ENCODE data around the gene KRT71. TPM values are rescaled to one million over a fixed set of nuclear protein-coding genes. Genes with fewer than 3 reads are reported as not detected.

The KRT71 gene
- total RNA-seq, 1 donor from 2014 or later = not detected

DNA sequence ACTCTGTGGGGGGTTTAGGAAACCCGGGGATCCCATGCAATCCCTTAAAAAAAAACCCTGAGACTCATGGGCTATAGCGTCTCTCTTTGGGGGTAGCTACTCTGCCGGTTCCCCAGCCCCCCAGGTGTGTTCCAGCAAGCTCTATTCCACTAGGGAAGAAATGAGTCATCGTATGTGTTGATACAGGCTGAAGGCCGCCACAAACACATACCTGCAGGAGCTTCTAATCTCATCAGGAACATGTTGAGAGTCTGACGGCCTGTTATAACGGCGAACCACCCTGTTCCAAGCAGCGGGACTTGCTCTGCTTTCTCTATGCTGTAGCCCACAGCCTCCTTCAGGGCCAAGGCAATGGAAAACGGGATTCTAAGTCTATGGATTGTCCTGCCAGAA lies 31.8 kb downstream of the KRT71 start:
- intact Hi-C loops (cut with micrococcal nuclease) = no loop called here

DNA sequence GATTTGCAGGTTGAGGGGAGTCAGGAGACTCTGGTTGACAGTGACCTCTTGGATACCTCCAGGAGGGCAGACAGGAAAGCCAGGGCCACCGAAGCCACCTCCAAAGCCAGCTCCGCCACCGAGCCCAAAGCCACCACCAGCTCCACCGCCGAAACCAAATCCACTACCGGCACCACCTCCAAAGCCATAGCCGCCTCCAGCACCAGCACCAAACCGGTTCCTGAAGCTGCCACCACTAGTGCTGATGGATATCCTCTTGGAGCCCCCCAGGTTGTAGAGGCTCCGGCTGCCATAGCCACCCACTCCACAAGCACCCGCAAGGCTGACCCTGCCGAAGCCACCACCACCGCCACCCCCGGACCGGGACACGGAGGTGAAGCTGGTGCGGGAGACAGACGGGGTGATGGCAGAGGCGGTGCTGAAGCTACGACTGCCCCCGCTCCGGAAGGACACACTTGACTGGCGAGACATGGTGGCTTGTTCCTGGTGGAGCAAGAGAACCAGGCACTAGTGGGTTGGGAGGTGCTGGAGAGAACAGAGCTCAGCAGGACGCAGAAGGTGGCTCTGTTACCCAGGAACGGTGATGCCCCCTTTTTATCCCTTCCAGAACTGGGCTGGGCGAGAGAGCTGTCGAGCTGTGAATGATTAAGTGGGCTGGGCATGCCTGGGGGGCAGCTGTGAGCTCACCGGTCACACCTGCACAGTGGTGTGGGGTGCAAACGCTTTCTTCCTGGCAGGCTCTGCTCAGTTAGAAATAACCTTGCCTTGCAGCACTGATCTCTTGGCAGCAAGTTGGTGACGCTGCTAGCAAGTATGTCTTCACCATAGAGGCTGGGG lies 32.9 kb downstream of the KRT71 start, which contains the start of gene KRT5:
Gene KRT5 (minus strand): TSS at position 569 of the 837 bp plus-strand sequence. CDS start 98 bp downstream, at position 471.
- Mint-ChIP-seq H3K4me1 (ENCODE audit: low read depth) (no peaks in the 10 kb centered on the region), H3K9me3 (no peaks in the 10 kb centered on the region), H3K4me3 (no peak within 1 kb of the TSS), H3K36me3 (ENCODE audit: low read depth) (no peaks in the 10 kb centered on the region), H3K27me3 (ENCODE audit: insufficient read depth) (peaks cover 2% of the 10 kb centered on the region), H3K27ac (no peak within 1 kb of the TSS)
- DNase-seq (ENCODE audit: low spot score) = no peak
- intact Hi-C loops (cut with micrococcal nuclease) = no loop called here

More for the DNA sequence above, 31.8 kb downstream of the KRT71 start:
- no peak overlapping the region for H3K4me3 Mint-ChIP-seq
- DNase-seq (ENCODE audit: low spot score) = no peak
- no peak overlapping the region for H3K27ac Mint-ChIP-seq
- no peaks in the 10 kb centered on the region for H3K9me3 Mint-ChIP-seq
- no peaks in the 10 kb centered on the region for H3K4me1 Mint-ChIP-seq (ENCODE audit: low read depth)
- H3K27me3 Mint-ChIP-seq (ENCODE audit: insufficient read depth) = no peaks in the 10 kb centered on the region
- no peaks in the 10 kb centered on the region for H3K36me3 Mint-ChIP-seq (ENCODE audit: low read depth)

GRCh38 chr12:52519387-52519703 lies 33.6 kb downstream of the KRT71 start:
- Mint-ChIP-seq H3K27me3 (ENCODE audit: insufficient read depth) (peaks cover 2% of the 10 kb centered on the region), H3K4me3 (no peak overlapping the region), H3K4me1 (ENCODE audit: low read depth) (no peaks in the 10 kb centered on the region), H3K27ac (no peak overlapping the region), H3K9me3 (no peaks in the 10 kb centered on the region), H3K36me3 (ENCODE audit: low read depth) (no peaks in the 10 kb centered on the region)
- no peak for DNase-seq (ENCODE audit: low spot score)
- intact Hi-C loops (cut with micrococcal nuclease) = no loop called here

- no peak overlapping the region for H3K4me3 Mint-ChIP-seq
- DNase-seq (ENCODE audit: low spot score) = no peak
- intact Hi-C loops (cut with micrococcal nuclease) = no loop called here
- peaks cover 2% of the 10 kb centered on the region for H3K27me3 Mint-ChIP-seq (ENCODE audit: insufficient read depth)
- H3K4me1 Mint-ChIP-seq (ENCODE audit: low read depth) = no peaks in the 10 kb centered on the region
- no peaks in the 10 kb centered on the region for H3K36me3 Mint-ChIP-seq (ENCODE audit: low read depth)
- no peak overlapping the region for H3K27ac Mint-ChIP-seq
- H3K9me3 Mint-ChIP-seq = no peaks in the 10 kb centered on the region
Observed at GRCh38 chr12:52518574-52519386, 34.2 kb downstream of the KRT71 start.

DNA sequence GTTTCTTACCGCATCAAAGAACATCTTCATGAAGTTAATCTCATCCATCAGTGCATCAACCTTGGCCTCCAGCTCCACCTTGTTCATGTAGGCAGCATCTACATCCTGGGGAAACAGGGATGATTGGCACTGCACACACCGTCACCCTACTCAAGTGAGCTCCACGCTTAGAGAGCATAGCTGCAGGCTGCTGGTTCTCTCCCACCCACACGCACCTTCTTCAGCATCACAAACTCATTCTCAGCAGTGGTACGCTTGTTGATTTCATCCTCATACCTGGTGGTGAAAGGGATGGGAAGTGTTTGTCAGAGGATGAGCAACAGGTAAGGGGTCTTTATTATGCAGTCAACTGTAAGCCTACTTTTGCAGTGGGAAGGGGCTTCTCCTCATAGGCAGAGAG lies 35.1 kb downstream of the KRT71 start:
- intact Hi-C loops (cut with micrococcal nuclease) = no loop called here
- Mint-ChIP-seq H3K4me3 (no peak overlapping the region), H3K9me3 (no peaks in the 10 kb centered on the region), H3K27me3 (ENCODE audit: insufficient read depth) (peaks cover 2% of the 10 kb centered on the region), H3K4me1 (ENCODE audit: low read depth) (no peaks in the 10 kb centered on the region), H3K27ac (no peak overlapping the region), H3K36me3 (ENCODE audit: low read depth) (no peaks in the 10 kb centered on the region)
- DNase-seq (ENCODE audit: low spot score) = no peak

DNA sequence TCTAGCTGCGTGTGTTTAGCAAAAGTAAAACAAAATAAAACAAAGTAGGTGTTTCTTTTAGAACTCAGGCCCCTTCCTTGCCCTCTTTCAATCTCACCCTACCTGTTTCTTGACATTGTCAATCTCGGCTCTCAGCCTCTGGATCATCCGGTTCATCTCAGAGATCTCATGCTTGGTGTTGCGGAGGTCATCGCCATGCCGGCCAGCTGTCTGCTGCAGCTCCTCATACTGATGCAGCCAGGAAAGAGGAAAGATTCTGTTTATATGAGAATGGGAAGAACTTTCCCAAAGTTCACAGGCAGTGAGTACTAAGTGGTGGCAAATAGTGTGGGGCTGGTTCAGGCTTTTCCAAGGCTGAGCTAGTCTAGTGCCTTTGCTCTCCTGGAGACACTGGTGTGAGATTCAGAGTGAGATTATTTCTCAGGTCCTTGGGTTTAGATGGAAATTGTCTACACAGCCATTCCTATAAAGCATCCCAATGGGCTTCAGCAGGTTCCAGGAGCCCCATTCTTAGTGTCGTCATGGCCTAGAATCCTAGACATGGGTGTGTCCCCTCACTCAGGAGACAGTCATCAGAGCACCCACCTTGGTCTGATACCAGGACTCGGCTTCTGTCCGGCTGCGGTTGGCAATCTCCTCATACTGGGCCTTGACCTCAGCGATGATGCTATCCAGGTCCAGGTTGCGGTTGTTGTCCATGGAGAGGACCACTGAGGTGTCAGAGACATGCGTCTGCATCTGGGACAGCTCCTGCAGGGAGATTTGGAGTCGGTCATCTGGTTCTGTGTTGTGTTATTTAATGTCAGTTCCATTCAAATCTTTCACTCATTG lies 35.7 kb downstream of the KRT71 start:
- no peak overlapping the region for H3K27ac Mint-ChIP-seq
- H3K4me1 Mint-ChIP-seq (ENCODE audit: low read depth) = no peaks in the 10 kb centered on the region
- DNase-seq (ENCODE audit: low spot score) = no peak
- H3K36me3 Mint-ChIP-seq (ENCODE audit: low read depth) = no peaks in the 10 kb centered on the region
- no peaks in the 10 kb centered on the region for H3K9me3 Mint-ChIP-seq
- H3K4me3 Mint-ChIP-seq = no peak overlapping the region
- H3K27me3 Mint-ChIP-seq (ENCODE audit: insufficient read depth) = peaks cover 2% of the 10 kb centered on the region
- intact Hi-C loops (cut with micrococcal nuclease) = no loop called here

DNA sequence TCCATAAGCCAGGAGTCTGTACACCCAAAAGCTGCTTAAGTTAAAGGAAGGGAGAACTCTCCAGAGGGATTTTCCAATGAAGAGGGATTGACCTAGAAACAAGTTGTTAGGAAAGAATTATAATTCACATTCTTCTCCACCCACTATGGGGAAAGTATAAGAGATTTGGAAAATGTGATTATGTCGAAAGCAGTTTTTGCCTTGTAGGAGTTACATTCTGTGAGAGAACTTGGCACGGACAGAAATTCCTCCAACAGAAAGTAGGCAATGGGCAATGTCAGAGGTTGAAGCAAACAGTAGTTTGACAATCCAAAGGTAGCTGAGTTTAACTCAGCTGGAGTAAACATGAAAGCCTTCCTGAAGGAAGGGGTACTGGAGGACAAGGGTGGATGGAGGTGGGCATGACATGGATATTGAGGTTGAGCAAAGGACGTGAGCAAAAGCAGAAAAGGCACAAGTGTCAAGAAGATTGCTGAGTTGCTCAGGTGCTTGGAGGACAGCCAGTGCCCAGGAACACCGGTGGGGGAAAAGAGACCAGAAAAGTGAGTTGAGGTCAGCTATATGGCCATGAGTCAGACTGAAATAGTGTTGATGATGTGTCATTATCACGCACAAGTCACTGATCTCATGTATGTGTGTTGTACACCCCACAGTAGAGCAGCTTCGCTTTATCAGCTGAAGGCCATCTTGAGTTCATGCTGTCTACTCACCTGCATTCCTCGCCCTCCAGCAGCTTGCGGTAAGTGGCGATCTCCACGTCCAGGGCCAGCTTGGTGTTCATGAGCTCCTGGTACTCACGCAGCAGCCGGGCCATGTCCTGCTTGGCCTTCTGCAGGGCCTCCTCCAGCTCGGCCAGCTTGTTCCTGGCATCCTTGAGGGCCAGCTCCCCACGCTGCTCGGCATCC lies 36.8 kb downstream of the KRT71 start:
- no peak for DNase-seq (ENCODE audit: low spot score)
- H3K4me3 Mint-ChIP-seq = no peak overlapping the region
- no peaks in the 10 kb centered on the region for H3K4me1 Mint-ChIP-seq (ENCODE audit: low read depth)

DNA sequence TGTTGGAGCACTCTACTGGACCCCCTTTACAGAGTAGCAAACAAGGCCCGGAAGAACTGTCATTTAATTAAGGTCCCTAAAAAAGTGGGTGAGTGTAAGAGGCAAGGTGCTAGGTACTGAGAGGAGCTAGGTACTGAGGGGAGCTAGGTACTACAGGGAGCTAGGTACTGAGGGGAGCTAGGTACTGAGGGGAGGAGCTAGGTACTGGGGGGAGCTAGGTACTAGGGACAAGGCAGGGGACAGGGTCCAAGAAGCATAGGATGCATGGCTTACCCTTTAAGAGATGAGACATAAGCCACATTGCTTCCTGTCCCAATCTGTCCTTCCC lies 37.7 kb downstream of the KRT71 start:
- H3K36me3 Mint-ChIP-seq (ENCODE audit: low read depth) = no peaks in the 10 kb centered on the region
- H3K27me3 Mint-ChIP-seq (ENCODE audit: insufficient read depth) = peaks cover 2% of the 10 kb centered on the region
- H3K4me1 Mint-ChIP-seq (ENCODE audit: low read depth) = no peaks in the 10 kb centered on the region
- H3K4me3 Mint-ChIP-seq = no peak overlapping the region
- intact Hi-C loops (cut with micrococcal nuclease) = no loop called here
- DNase-seq (ENCODE audit: low spot score) = no peak
- peaks cover 5% of the 10 kb centered on the region for H3K9me3 Mint-ChIP-seq
- no peak overlapping the region for H3K27ac Mint-ChIP-seq

More for the DNA sequence above, 36.8 kb downstream of the KRT71 start:
- H3K9me3 Mint-ChIP-seq = peaks cover 3% of the 10 kb centered on the region
- intact Hi-C loops (cut with micrococcal nuclease) = no loop called here
- peaks cover 2% of the 10 kb centered on the region for H3K27me3 Mint-ChIP-seq (ENCODE audit: insufficient read depth)
- H3K36me3 Mint-ChIP-seq (ENCODE audit: low read depth) = no peaks in the 10 kb centered on the region
- no peak overlapping the region for H3K27ac Mint-ChIP-seq

DNA sequence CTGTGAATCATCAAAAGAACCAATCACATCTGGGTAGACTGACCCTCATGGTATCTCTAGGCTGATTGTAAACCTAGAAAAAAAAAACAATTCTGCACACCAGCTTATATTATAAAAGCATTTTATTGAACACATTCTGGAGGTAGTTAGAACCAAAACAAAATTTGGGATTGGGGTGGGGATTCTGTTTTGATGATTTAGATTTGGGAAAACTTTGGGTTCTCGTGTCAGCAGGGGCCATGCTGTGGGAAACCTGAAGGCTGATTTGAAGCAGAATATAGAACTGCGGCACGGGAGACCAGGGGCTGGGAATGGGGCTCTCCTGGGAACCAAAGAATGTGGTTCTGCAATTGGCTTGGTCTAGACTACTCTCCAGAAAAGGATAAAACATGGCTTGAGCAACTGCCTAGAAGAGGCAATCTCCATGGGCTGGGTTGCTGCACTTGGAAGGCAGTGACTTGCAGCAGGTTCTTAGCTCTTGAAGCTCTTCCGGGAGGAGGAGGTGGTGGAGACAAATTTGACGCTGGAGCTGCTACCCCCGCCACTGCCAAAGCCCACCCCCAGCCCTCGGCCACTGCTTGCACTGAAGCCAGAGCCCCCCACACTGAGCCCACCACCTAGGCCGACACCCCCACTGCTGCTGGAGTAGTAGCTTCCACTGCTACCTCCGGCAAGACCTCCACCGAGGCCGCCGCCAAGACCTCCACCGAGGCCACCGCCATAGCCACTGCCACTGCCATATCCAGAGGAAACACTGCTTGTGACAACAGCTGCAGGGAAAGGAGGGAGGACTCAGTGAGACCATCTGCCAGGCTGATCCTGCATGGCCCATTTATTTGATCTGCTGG lies 38.2 kb downstream of the KRT71 start:
- DNase-seq (ENCODE audit: low spot score) = no peak
- Mint-ChIP-seq H3K27me3 (ENCODE audit: insufficient read depth) (peaks cover 2% of the 10 kb centered on the region), H3K9me3 (peaks cover 5% of the 10 kb centered on the region), H3K4me3 (no peak overlapping the region), H3K36me3 (ENCODE audit: low read depth) (no peaks in the 10 kb centered on the region), H3K27ac (no peak overlapping the region), H3K4me1 (ENCODE audit: low read depth) (no peaks in the 10 kb centered on the region)
- intact Hi-C loops (cut with micrococcal nuclease) = no loop called here

GRCh38 chr12:52513736-52514135 lies 39.2 kb downstream of the KRT71 start:
- Mint-ChIP-seq H3K27ac (no peak overlapping the region), H3K9me3 (peaks cover 5% of the 10 kb centered on the region), H3K27me3 (ENCODE audit: insufficient read depth) (peaks cover 2% of the 10 kb centered on the region), H3K4me3 (no peak overlapping the region), H3K36me3 (ENCODE audit: low read depth) (no peaks in the 10 kb centered on the region), H3K4me1 (ENCODE audit: low read depth) (no peaks in the 10 kb centered on the region)
- DNase-seq (ENCODE audit: low spot score) = no peak
- intact Hi-C loops (cut with micrococcal nuclease) = no loop called here

DNA sequence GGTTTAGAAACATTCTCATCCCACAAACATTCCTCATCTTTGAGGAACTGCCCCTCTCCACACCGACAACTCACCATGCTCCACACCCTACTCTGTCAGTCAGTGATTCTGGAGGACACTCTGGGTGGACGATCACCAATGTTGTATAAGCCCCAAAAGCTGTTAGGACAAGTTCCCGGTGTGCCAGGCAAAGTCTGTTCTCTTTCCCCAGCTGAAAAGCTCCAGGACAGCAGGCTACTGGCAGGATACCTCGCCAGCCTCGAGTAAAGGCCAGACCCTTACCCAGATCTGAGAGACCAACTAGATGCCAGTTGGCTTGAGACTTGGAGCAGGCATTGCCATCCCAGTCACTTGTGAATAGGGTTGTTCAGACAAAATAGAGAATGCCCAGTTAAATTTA lies 44.7 kb downstream of the KRT71 start:
- no peak for DNase-seq (ENCODE audit: low spot score)
- Mint-ChIP-seq H3K27me3 (ENCODE audit: insufficient read depth) (peaks cover 21% of the 10 kb centered on the region), H3K36me3 (ENCODE audit: low read depth) (no peaks in the 10 kb centered on the region), H3K9me3 (peaks cover 5% of the 10 kb centered on the region), H3K4me1 (ENCODE audit: low read depth) (no peaks in the 10 kb centered on the region), H3K27ac (no peak overlapping the region), H3K4me3 (no peak overlapping the region)
- intact Hi-C loops (cut with micrococcal nuclease) = no loop called here
